ENCODE results near the gene ADCY3. TPM values are rescaled to one million over a fixed set of nuclear protein-coding genes. Genes with fewer than 3 reads are reported as not detected.

ADCY3 gene
- total RNA-seq, 1 experiment from 2014 or later = 25.8 TPM

- no peak for DNase-seq (ENCODE audit: low read depth, low spot score)
- in situ Hi-C loops (cut with HindIII; ENCODE audit: low pct_unique_long_range_greater_than_20kb, low sequenced_read_pairs) = no loop called here
These were observed 49.6 kb downstream of the ADCY3 start for GRCh38 chr2:24870440-24870839.

GRCh38 chr2:24866946-24867345 is 53.1 kb downstream of the ADCY3 start:
- in situ Hi-C loops (cut with HindIII; ENCODE audit: low pct_unique_long_range_greater_than_20kb, low sequenced_read_pairs) = no loop called here
- no peak for DNase-seq (ENCODE audit: low read depth, low spot score)

- no peak for DNase-seq (ENCODE audit: low read depth, low spot score)
- in situ Hi-C loops (cut with HindIII; ENCODE audit: low pct_unique_long_range_greater_than_20kb, low sequenced_read_pairs) = no loop called here
These were observed 56.4 kb downstream of the ADCY3 start for GRCh38 chr2:24863641-24864040.

GRCh38 chr2:24861500-24861899 is 58.5 kb downstream of the ADCY3 start:
- in situ Hi-C loops (cut with HindIII; ENCODE audit: low pct_unique_long_range_greater_than_20kb, low sequenced_read_pairs) = no loop called here
- no peak for DNase-seq (ENCODE audit: low read depth, low spot score)

GRCh38 chr2:24860631-24861030 is 59.4 kb downstream of the ADCY3 start:
- in situ Hi-C loops (cut with HindIII; ENCODE audit: low pct_unique_long_range_greater_than_20kb, low sequenced_read_pairs) = no loop called here
- no peak for DNase-seq (ENCODE audit: low read depth, low spot score)

DNA sequence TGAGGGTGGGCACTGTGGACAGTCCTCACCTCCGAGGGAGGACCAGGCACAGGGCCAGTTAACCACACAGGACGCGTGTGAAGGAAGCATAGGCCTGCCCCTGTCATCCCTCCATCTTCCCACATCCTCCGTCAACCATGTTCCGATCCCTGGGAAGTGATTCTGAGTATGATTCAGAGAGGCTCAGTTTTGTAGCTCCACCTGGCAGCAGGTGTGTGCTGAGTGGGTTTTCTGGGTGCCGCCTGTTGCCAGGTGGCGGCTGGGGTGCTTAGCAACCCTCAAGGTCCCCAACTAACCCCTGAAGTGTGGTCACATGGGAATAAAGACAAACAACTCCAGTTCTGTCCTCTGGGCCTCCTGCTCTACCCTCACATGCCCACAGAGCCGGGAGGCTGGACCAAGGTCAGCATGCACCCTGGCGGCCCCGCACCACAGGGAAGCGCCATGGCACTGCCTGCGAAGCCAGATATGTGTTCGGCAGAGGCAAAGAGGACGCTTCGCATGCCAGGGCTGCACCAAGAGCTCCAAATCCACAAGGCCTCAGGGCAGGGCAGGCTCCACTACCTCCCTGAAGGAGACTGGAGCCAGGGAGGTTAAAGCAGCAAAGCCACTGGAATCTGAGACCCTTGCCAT is 60.0 kb downstream of the ADCY3 start:
- in situ Hi-C loops (cut with HindIII; ENCODE audit: low pct_unique_long_range_greater_than_20kb, low sequenced_read_pairs) = no loop called here
- no peak for DNase-seq (ENCODE audit: low read depth, low spot score)

DNA sequence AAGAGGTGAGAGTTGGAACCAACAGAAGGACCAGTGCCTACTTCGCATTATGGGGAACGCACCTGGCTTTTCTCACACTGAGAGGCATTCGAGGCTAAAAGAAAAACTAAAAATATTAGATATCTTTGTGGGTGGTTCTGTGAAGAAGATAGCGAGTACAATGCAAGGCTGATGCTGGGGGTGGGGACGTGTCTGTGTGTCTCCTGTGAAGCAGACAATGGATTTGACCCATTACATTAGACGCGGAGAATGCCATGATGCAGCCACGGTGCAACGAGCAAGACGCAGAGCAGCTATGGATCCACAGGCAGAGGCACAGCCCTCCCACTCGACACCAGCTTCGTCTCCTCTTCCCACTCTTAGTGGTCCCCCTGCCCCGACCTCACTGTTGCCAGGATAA is 61.0 kb downstream of the ADCY3 start:
- in situ Hi-C loops (cut with HindIII; ENCODE audit: low pct_unique_long_range_greater_than_20kb, low sequenced_read_pairs) = no loop called here
- DNase-seq (ENCODE audit: low read depth, low spot score) = no peak

DNA sequence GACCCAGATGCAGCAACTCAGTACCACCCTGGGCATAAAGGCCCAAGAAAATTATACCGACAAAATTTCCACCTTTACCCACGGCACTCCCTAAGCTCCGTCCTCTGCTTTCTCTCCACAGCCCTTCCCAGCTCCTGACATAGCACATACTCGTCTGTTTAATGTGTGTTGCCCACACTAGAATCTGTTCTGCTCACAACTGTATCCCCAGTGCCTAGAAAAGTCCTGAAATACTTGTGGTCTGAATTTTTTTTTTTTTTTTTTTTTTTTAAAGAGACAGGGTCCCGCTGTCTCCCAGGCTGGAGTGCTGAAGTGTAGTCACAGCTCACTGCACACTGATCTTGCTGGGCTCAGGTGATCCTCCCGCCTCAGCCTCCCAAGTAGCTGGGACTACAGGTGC is 62.3 kb downstream of the ADCY3 start:
- in situ Hi-C loops (cut with HindIII; ENCODE audit: low pct_unique_long_range_greater_than_20kb, low sequenced_read_pairs) = no loop called here
- no peak for DNase-seq (ENCODE audit: low read depth, low spot score)

DNA sequence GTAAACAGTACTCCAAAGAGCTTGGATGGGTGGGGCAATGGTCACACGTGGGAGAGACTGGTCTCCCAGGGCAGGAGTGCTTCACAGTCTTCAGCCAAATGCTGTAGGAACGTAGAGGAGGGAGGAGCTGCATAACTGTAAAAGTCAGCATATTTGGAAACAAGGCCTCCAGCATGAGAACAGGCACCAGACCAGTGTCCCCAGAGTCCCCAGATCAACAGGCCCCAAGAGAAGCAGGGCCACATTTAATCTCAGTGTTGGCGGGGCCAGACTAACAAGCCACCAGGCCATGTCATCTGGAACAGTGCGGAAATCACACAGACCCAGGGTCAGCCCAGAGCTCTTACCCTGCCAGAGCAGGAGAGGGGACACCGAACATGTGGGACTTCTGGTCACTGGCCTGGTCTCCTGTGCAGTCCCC is 63.2 kb downstream of the ADCY3 start:
- in situ Hi-C loops (cut with HindIII; ENCODE audit: low pct_unique_long_range_greater_than_20kb, low sequenced_read_pairs) = no loop called here
- DNase-seq (ENCODE audit: low read depth, low spot score) = no peak

GRCh38 chr2:24855726-24856125 is 64.3 kb downstream of the ADCY3 start:
- in situ Hi-C loops (cut with HindIII; ENCODE audit: low pct_unique_long_range_greater_than_20kb, low sequenced_read_pairs) = no loop called here
- no peak for DNase-seq (ENCODE audit: low read depth, low spot score)

- no peak for DNase-seq (ENCODE audit: low read depth, low spot score)
- in situ Hi-C loops (cut with HindIII; ENCODE audit: low pct_unique_long_range_greater_than_20kb, low sequenced_read_pairs) = no loop called here
These were observed 64.9 kb downstream of the ADCY3 start for GRCh38 chr2:24855022-24855622.

DNA sequence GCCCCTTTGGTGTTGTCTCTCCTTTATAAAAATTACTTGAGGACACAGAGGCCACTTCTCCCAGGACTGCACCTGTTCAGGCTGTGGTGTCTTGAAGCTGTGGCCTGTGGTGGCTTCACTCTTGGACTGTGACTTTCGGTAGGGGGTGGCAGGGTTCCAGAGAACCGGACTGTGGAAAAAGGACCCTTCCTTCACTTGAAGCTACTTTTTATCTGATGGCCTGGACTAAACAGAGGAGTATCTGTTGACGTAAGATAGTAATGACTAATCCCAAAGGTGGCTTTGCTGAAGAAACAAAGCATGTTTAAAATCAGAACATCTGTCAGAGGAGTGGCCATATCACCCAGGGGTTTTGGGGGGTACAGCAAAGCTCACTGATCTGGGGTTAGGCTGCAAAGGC is 66.0 kb downstream of the ADCY3 start:
- in situ Hi-C loops (cut with HindIII; ENCODE audit: low pct_unique_long_range_greater_than_20kb, low sequenced_read_pairs) = no loop called here
- DNase-seq (ENCODE audit: low read depth, low spot score) = no peak

DNA sequence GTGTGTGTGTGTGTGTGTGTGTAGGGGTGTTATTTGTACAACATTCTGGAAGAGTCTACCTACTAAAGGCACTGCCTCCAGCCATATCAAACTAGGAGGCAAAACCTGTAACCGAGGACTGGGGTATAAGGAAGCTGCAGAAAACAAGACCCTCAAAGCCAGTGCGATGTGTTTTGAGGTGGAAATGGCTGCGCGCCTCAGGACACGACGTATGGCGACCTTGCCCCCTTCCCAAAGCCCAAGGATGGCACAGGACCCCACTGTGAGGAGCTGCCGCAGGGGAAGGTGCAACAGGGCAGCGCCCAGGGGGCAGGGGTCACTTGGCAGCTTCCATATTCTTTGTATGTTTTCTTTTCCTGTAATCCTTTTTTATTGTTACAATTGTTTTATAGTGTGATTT is 67.0 kb downstream of the ADCY3 start:
- no peak for DNase-seq (ENCODE audit: low read depth, low spot score)
- in situ Hi-C loops (cut with HindIII; ENCODE audit: low pct_unique_long_range_greater_than_20kb, low sequenced_read_pairs) = no loop called here

- in situ Hi-C loops (cut with HindIII; ENCODE audit: low pct_unique_long_range_greater_than_20kb, low sequenced_read_pairs) = no loop called here
- no peak for DNase-seq (ENCODE audit: low read depth, low spot score)
These were observed 67.5 kb downstream of the ADCY3 start for GRCh38 chr2:24852431-24853020.

- in situ Hi-C loops (cut with HindIII; ENCODE audit: low pct_unique_long_range_greater_than_20kb, low sequenced_read_pairs) = no loop called here
- no peak for DNase-seq (ENCODE audit: low read depth, low spot score)
These were observed 68.0 kb downstream of the ADCY3 start for GRCh38 chr2:24852026-24852425.

- in situ Hi-C loops (cut with HindIII; ENCODE audit: low pct_unique_long_range_greater_than_20kb, low sequenced_read_pairs) = no loop called here
These were observed 69.1 kb downstream of the ADCY3 start for GRCh38 chr2:24850944-24851343.

DNA sequence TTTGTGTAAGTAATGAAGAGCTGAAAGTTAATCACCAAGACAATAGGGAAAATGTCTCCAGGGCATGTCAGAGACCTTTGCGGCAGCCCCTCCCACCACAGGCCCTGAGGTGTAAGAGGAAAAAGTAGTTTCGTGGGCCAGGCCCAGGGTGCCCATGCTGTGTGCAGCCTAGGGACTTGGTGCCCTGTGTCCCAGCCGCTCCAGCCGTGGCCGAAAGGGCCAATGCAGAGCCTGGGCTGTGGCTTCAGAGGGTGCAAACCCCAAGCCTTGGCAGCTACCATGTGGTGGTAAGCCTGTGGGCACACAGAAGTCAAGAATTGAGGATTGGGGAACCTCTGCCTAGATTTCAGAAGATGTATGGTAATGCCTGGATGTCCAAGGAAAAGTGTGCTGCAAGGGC is 74.3 kb downstream of the ADCY3 start:
- no peak for DNase-seq (ENCODE audit: low read depth, low spot score)
- in situ Hi-C loops (cut with HindIII; ENCODE audit: low pct_unique_long_range_greater_than_20kb, low sequenced_read_pairs) = no loop called here

More at GRCh38 chr2:24850944-24851343, 69.1 kb downstream of the ADCY3 start:
- no peak for DNase-seq (ENCODE audit: low read depth, low spot score)

GRCh38 chr2:24844023-24844685 is 75.9 kb downstream of the ADCY3 start:
- in situ Hi-C loops (cut with HindIII; ENCODE audit: low pct_unique_long_range_greater_than_20kb, low sequenced_read_pairs) = no loop called here
- no peak for DNase-seq (ENCODE audit: low read depth, low spot score)

Measured in SK-MEL-5 (cell line).